Endothelial cell of umbilical vein (primary cell): Measurements from ENCODE around the gene GDI1. TPM values are rescaled to one million over a fixed set of nuclear protein-coding genes. Genes with fewer than 3 reads are reported as not detected.

ENCODE experiments used
- BruUV-seq: library from RNA; stranded (reverse); fragments of 400-500 nt; replicated peaks from 2 replicates; lab custom pipeline; 2021; lab: Mats Ljungman, UMichigan
- CTCF ChIA-PET: fragments of 300-600, 350-600 bp; sonication (Branson Sonifier 250); formaldehyde crosslinking; loops from one replicate; lab custom pipeline; 2021; ENCODE audit warnings: antibody characterized with exemption, inconsistent platforms; lab: Charles Lee
- POLR2A ChIA-PET: fragments of 300-600, 350-600 bp; sonication (Branson Sonifier 250); formaldehyde crosslinking; loops from one replicate; lab custom pipeline; 2021; ENCODE audit warnings: antibody characterized with exemption, inconsistent platforms; lab: Charles Lee
- DNase-seq: peaks from one replicate; pipeline ENCODE4 v3.0.0-alpha.2; 2011; ENCODE audit warnings: low read depth, low spot score
- FAIRE-seq: peaks from 2 replicates; lab custom pipeline; 2011; peaks lifted over from hg19 to GRCh38; lab: Jason Lieb, UNC
- H2AFZ ChIP-seq: 2 replicates; pipeline ENCODE4 v1.6.0; 2012; ENCODE audit warnings: low read depth, low read length, control low read depth, inconsistent platforms
- H3K27ac ChIP-seq: 2 replicates; pipeline ENCODE4 v1.5.1; 2011; ENCODE audit warnings: low read depth, mild to moderate bottlenecking, control low read depth, low read length, moderate library complexity; ENCODE audit not compliant: insufficient read depth
- H3K27me3 ChIP-seq, 2 experiments: 2 replicates each; pipeline versions ENCODE4 v1.6.0 to v1.6.1; 2011; ENCODE audit warnings: low read length in 2 of 2, mixed read lengths in 1 of 2; ENCODE audit not compliant: control insufficient read depth in 2 of 2, insufficient read depth in 2 of 2
- H3K36me3 ChIP-seq, 2 experiments: 2 replicates in 1 of 2; 3 replicates in 1 of 2; pipeline ENCODE4 v1.5.1; 2011; ENCODE audit warnings: low read length in 2 of 2, mild to moderate bottlenecking in 1 of 2, moderate library complexity in 1 of 2; ENCODE audit not compliant: control insufficient read depth in 2 of 2, insufficient read depth in 2 of 2; ENCODE audit errors: extremely low read depth in 1 of 2
- H3K4me1 ChIP-seq: 3 replicates; pipeline ENCODE4 v1.5.1; 2011; ENCODE audit warnings: mild to moderate bottlenecking, low read length; ENCODE audit not compliant: control insufficient read depth, insufficient read depth; ENCODE audit errors: extremely low read depth
- H3K4me2 ChIP-seq: 2 replicates; pipeline ENCODE4 v1.6.1; 2011; ENCODE audit warnings: low read length, control low read depth, mixed read lengths; ENCODE audit not compliant: insufficient read depth
- H3K4me3 ChIP-seq, 3 experiments: fragments of 200-600 bp in 1 of 3; sonication (generic), shearing (Covaris generic) in 1 of 3; replicated peaks in 1 of 3; 2 replicates each; pipeline ENCODE4 v1.5.1; 2011 to 2016; ENCODE audit warnings: control low read depth in 3 of 3, low read length in 3 of 3, mild to moderate bottlenecking in 2 of 3, inconsistent platforms in 1 of 3, low read depth in 1 of 3, moderate library complexity in 1 of 3; ENCODE audit not compliant: insufficient read depth in 1 of 3
- H3K79me2 ChIP-seq: 2 replicates; pipeline ENCODE4 v1.6.0; 2012; ENCODE audit warnings: low read length, inconsistent platforms; ENCODE audit not compliant: control insufficient read depth, insufficient read depth
- H3K9ac ChIP-seq: replicated peaks from 2 replicates; pipeline ENCODE3; 2011; ENCODE audit warnings: low read length, control low read depth; ENCODE audit not compliant: insufficient read depth; ENCODE audit errors: extremely low read depth
- H3K9me1 ChIP-seq: replicated peaks from 3 replicates; pipeline ENCODE4 v1.6.0; 2011; ENCODE audit warnings: mild to moderate bottlenecking, low read length; ENCODE audit not compliant: control insufficient read depth, insufficient read depth; ENCODE audit errors: extremely low read depth
- H3K9me3 ChIP-seq: replicated peaks from 2 replicates; pipeline ENCODE4 v1.5.1; 2012; ENCODE audit warnings: low read length, inconsistent platforms; ENCODE audit not compliant: control insufficient read depth, insufficient read depth
- H4K20me1 ChIP-seq: replicated peaks from 2 replicates; pipeline ENCODE3; 2011; ENCODE audit warnings: mild to moderate bottlenecking, low read length; ENCODE audit not compliant: control insufficient read depth, insufficient read depth; ENCODE audit errors: extremely low read depth
- EZH2 ChIP-seq: IDR thresholded peaks from 2 replicates; pipeline ENCODE4 v1.6.1; 2012; ENCODE audit warnings: borderline replicate concordance, low read depth, mild to moderate bottlenecking, moderate library complexity, low read length, inconsistent platforms; ENCODE audit not compliant: severe bottlenecking
- FOS ChIP-seq: IDR thresholded peaks from 2 replicates; pipeline ENCODE4 v1.6.1; 2011; ENCODE audit warnings: mild to moderate bottlenecking, low read length, moderate library complexity, borderline replicate concordance; ENCODE audit not compliant: insufficient read depth
- GATA2 ChIP-seq: IDR thresholded peaks from 2 replicates; pipeline ENCODE4 v1.7.0; 2011; ENCODE audit warnings: low read depth, mild to moderate bottlenecking, moderate library complexity, mixed read lengths, low read length; ENCODE audit not compliant: insufficient read length, insufficient read depth
- JUN ChIP-seq: IDR thresholded peaks from 2 replicates; pipeline ENCODE4 v1.6.1; 2011; ENCODE audit warnings: borderline replicate concordance, low read depth; ENCODE audit not compliant: insufficient read length, insufficient read depth
- MYC ChIP-seq: IDR thresholded peaks from one replicate; pipeline ENCODE4 v1.6.1; 2011; ENCODE audit warnings: mild to moderate bottlenecking, low read depth, low read length
- POLR2A ChIP-seq: IDR thresholded peaks from 2 replicates; pipeline ENCODE4 v1.6.1; 2012; ENCODE audit warnings: low read depth, mild to moderate bottlenecking, control low read depth, low read length
- POLR2AphosphoS5 ChIP-seq: IDR thresholded peaks from 2 replicates; pipeline ENCODE4 v1.6.1; 2012; ENCODE audit warnings: low read depth, mild to moderate bottlenecking, control low read depth, low read length, moderate library complexity; ENCODE audit not compliant: insufficient read depth
- dilution Hi-C: fragments of 300-500 bp; cut with MboI; formaldehyde crosslinking; loops from one replicate; pipeline ENCODE4 v1.15.0; 2019; ENCODE audit warnings: low sequenced_read_pairs; ENCODE audit not compliant: extremely low pct_ligation_motif_present
- intact Hi-C: fragments of 100-400 bp; cut with micrococcal nuclease; formaldehyde crosslinking; loops from one replicate; pipeline ENCODE4 v1.10.0; 2022
- polyA plus RNA-seq, 4 experiments: library from polyadenylated mRNA; depleted of rRNA in 3 of 4; stranded (reverse) in 3 of 4; unstranded in 1 of 4; fragments of >200 nt; gene quantifications; 2 replicates each; pipeline versions ENCODE4 v1.2.1 to v1.2.3, GENCODE V29; 2011 to 2012; ENCODE audit warnings: missing spikeins in 1 of 4
- total RNA-seq: library from RNA; stranded (reverse); gene quantifications from 2 replicates; pipeline ENCODE4 v1.2.3, GENCODE V29; 2021
- TF ChIP-seq, protein P1 (sequence below), 2 donors: IDR thresholded peaks; 1 replicate in 1 of 2; 2 replicates in 1 of 2; pipeline ENCODE4 v1.5.1; 2011; ENCODE audit warnings: low read length in 2 of 2, mild to moderate bottlenecking in 2 of 2, moderate library complexity in 2 of 2, control low read depth in 1 of 2, inconsistent platforms in 1 of 2, low read depth in 1 of 2; ENCODE audit not compliant: insufficient read depth in 1 of 2; ENCODE audit errors: extremely low read depth in 1 of 2
- TF ChIP-seq, protein P2 (sequence below): IDR thresholded peaks from 2 replicates; pipeline ENCODE4 v1.6.1; 2011; ENCODE audit not compliant: insufficient read depth, insufficient read length

Gene GDI1
- total and polyA plus RNA-seq, 2 donors (not counting 3 experiments of a cell fraction or from before 2014, with no cell fraction given) = 128 to 247 TPM

DNA sequence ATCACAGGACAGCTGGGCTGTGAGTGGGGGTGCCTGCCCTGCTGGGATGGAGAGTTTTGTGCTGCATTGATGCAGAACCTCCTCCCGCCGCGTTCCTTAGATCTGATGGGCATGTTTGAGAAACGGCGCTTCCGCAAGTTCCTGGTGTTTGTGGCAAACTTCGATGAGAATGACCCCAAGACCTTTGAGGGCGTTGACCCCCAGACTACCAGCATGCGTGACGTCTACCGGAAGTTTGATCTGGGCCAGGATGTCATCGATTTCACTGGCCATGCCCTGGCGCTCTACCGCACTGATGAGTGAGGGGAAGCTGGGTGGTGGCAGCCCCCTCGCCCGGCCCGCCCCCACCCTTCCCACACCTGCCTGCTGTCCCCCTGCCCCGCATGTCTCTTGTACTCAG lies 2.9 kb downstream of the GDI1 start:
- no TSS peak for BruUV-seq
- Histone ChIP-seq H4K20me1 (no peaks in the 10 kb centered on the region), H2AFZ (no peak overlapping the region), H3K4me2 (no peak overlapping the region), H3K27ac (no peak overlapping the region), H3K27me3 (no peaks in the 10 kb centered on the region), H3K79me2 (peaks cover 46% of the 10 kb centered on the region), H3K4me3 (no peak overlapping the region), H3K9ac (no peak overlapping the region), H3K9me3 (no peaks in the 10 kb centered on the region), H3K9me1 (no peaks in the 10 kb centered on the region), H3K4me1 (peaks cover 7% of the 10 kb centered on the region), H3K36me3 (peaks cover 4 to 26% of the 10 kb centered on the region in 2 experiments)
- POLR2A ChIA-PET = no interaction called here
- no peak for FAIRE-seq
- intact Hi-C loops (loop anchor here (5.0 kb wide), 2 partner anchors 33 to 37 kb away; partner anchors contain the start of genes DNASE1L1 and LAGE3), dilution Hi-C loops (no loop called here)
- TF ChIP-seq GATA2 (no peak), MYC (no peak), EZH2 (no peak), FOS (no peak), JUN (no peak), POLR2A (no peak), POLR2AphosphoS5 (no peak)
- TF ChIP-seq, protein P1, sequence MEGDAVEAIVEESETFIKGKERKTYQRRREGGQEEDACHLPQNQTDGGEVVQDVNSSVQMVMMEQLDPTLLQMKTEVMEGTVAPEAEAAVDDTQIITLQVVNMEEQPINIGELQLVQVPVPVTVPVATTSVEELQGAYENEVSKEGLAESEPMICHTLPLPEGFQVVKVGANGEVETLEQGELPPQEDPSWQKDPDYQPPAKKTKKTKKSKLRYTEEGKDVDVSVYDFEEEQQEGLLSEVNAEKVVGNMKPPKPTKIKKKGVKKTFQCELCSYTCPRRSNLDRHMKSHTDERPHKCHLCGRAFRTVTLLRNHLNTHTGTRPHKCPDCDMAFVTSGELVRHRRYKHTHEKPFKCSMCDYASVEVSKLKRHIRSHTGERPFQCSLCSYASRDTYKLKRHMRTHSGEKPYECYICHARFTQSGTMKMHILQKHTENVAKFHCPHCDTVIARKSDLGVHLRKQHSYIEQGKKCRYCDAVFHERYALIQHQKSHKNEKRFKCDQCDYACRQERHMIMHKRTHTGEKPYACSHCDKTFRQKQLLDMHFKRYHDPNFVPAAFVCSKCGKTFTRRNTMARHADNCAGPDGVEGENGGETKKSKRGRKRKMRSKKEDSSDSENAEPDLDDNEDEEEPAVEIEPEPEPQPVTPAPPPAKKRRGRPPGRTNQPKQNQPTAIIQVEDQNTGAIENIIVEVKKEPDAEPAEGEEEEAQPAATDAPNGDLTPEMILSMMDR (IDR thresholded peaks at IDR 0.05; ENCODE audit: extremely low read depth in 1 of 2, insufficient read depth in 1 of 2, low read depth in 1 of 2, low read length in 2 of 2) = no peak
- TF ChIP-seq, protein P2, sequence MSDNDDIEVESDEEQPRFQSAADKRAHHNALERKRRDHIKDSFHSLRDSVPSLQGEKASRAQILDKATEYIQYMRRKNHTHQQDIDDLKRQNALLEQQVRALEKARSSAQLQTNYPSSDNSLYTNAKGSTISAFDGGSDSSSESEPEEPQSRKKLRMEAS = no peak
- CTCF ChIA-PET = no interaction called here
- DNase-seq = no peak
